Measurements from ENCODE around the gene SLC50A1. TPM values are rescaled to one million over a fixed set of nuclear protein-coding genes. Genes with fewer than 3 reads are reported as not detected.

The SLC50A1 gene
- polyA plus RNA-seq, 1 experiment: 31.4 TPM

- DNase-seq (ENCODE audit: low read depth, low spot score): no peak
- TF ChIP-seq, protein P1, sequence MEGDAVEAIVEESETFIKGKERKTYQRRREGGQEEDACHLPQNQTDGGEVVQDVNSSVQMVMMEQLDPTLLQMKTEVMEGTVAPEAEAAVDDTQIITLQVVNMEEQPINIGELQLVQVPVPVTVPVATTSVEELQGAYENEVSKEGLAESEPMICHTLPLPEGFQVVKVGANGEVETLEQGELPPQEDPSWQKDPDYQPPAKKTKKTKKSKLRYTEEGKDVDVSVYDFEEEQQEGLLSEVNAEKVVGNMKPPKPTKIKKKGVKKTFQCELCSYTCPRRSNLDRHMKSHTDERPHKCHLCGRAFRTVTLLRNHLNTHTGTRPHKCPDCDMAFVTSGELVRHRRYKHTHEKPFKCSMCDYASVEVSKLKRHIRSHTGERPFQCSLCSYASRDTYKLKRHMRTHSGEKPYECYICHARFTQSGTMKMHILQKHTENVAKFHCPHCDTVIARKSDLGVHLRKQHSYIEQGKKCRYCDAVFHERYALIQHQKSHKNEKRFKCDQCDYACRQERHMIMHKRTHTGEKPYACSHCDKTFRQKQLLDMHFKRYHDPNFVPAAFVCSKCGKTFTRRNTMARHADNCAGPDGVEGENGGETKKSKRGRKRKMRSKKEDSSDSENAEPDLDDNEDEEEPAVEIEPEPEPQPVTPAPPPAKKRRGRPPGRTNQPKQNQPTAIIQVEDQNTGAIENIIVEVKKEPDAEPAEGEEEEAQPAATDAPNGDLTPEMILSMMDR (IDR thresholded peaks at IDR 0.05; ENCODE audit: low read depth, low read length): no peak
- Histone ChIP-seq H3K27ac (ENCODE audit: low read depth, low read length) (no peak overlapping the region), H3K27me3 (ENCODE audit: control insufficient read depth, insufficient read depth, low read length) (no peaks in the 10 kb centered on the region), H3K9me3 (ENCODE audit: control insufficient read depth, insufficient read depth, low read length) (no peaks in the 10 kb centered on the region; the same call in 1 of the 2 replicates), H3K4me3 (ENCODE audit: low read depth, low read length) (no peak overlapping the region)
- CTCF ChIA-PET: interaction anchor here (0.6 to 2.5 kb wide), 3 partner anchors 13 to 20 kb away, joined by 3 to 16 read pairs (median 11); partner anchors contain the start of gene KRTCAP2
- POLR2A ChIA-PET: no interaction called here
These were observed 50.6 kb downstream of the SLC50A1 start for GRCh38 chr1:155186067-155186793.

- TF ChIP-seq, protein P1 (IDR thresholded peaks at IDR 0.05; ENCODE audit: low read depth, low read length): no peak
- CTCF ChIA-PET: interaction anchor here (1.8 kb wide), 1 partner anchor 14 kb away, joined by 11 read pairs; the partner anchor contains the start of gene KRTCAP2
- Histone ChIP-seq H3K27me3 (ENCODE audit: control insufficient read depth, insufficient read depth, low read length) (no peaks in the 10 kb centered on the region), H3K27ac (ENCODE audit: low read depth, low read length) (no peak overlapping the region), H3K4me3 (ENCODE audit: low read depth, low read length) (no peak overlapping the region), H3K9me3 (ENCODE audit: control insufficient read depth, insufficient read depth, low read length) (no peaks in the 10 kb centered on the region)
- DNase-seq (ENCODE audit: low read depth, low spot score): no peak
- POLR2A ChIA-PET: no interaction called here
These were observed 51.3 kb downstream of the SLC50A1 start for GRCh38 chr1:155186794-155187455.

DNA sequence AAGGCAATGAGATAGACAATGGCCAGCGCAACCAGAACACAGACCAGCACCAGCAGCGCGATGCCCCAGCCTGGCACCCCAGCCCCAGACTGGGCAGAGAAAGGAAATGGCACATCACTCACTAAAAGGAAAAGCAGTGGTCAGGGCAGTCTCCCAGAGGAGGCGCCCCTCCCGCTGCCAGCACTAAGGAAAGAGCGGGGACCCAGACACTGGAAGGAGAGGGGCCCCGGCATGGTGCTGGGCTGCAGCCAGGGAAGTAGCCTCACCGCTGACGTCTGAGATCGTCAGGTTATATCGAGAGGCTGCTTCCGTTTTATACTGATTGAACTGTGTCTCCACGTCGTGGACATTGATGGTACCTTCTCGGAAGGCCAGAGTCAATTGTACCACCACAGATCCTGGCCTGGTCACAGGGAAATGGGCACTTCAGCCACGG, 51.8 kb downstream of the SLC50A1 start:
- POLR2A ChIA-PET: no interaction called here
- H3K27ac ChIP-seq (ENCODE audit: low read depth, low read length): no peak overlapping the region
- no peak for DNase-seq (ENCODE audit: low read depth, low spot score)
- CTCF ChIA-PET: interaction anchor here (1.8 kb wide), 1 partner anchor 15 kb away, joined by 11 read pairs; the partner anchor contains the start of gene KRTCAP2
- TF ChIP-seq, protein P1 (IDR thresholded peaks at IDR 0.05; ENCODE audit: low read depth, low read length): no peak
- no peaks in the 10 kb centered on the region for H3K27me3 ChIP-seq (ENCODE audit: control insufficient read depth, insufficient read depth, low read length)
- no peak overlapping the region for H3K4me3 ChIP-seq (ENCODE audit: low read depth, low read length)
- no peaks in the 10 kb centered on the region for H3K9me3 ChIP-seq (ENCODE audit: control insufficient read depth, insufficient read depth, low read length)

GRCh38 chr1:155188268-155188667, 52.6 kb downstream of the SLC50A1 start:
- POLR2A ChIA-PET: no interaction called here
- no peak for DNase-seq (ENCODE audit: low read depth, low spot score)

More at GRCh38 chr1:155188268-155188667, 52.6 kb downstream of the SLC50A1 start:
- Histone ChIP-seq H3K4me3 (ENCODE audit: low read depth, low read length) (no peak overlapping the region), H3K27me3 (ENCODE audit: control insufficient read depth, insufficient read depth, low read length) (no peaks in the 10 kb centered on the region), H3K9me3 (ENCODE audit: control insufficient read depth, insufficient read depth, low read length) (no peaks in the 10 kb centered on the region), H3K27ac (ENCODE audit: low read depth, low read length) (no peak overlapping the region)
- TF ChIP-seq, protein P1 (IDR thresholded peaks at IDR 0.05; ENCODE audit: low read depth, low read length): no peak
- CTCF ChIA-PET: interaction anchor here (1.8 kb wide), 1 partner anchor 15 kb away, joined by 11 read pairs; the partner anchor contains the start of gene KRTCAP2

Small RNA genes lying within 50 kb of the gene (small RNA-seq; reads per million reads assigned to genes)
- gene HMGN2P18 (ENCODE audit: insufficient read length, low read depth): not detected
- gene RF00019 (ENCODE audit: insufficient read length, low read depth): not detected

Other genes starting within 250 kb of the SLC50A1 start
- gene PMVK, start 199.1 kb upstream of the SLC50A1 start, polyA plus RNA-seq (2011; rRNA removed): 21.0 and 24.7 TPM in 2 replicates
- gene PBXIP1, start 179.8 kb upstream of the SLC50A1 start, polyA plus RNA-seq (2011; rRNA removed): 72.2 and 87.1 TPM in 2 replicates
- 18.1 and 19.3 TPM in 2 replicates for gene PYGO2, start 174.1 kb upstream of the SLC50A1 start, polyA plus RNA-seq (2011; rRNA removed)
- 371 and 409 TPM in 2 replicates for gene SHC1, start 165.1 kb upstream of the SLC50A1 start, polyA plus RNA-seq (2011; rRNA removed)
- gene CKS1B, start 161.2 kb upstream of the SLC50A1 start, polyA plus RNA-seq (2011; rRNA removed): 66.4 and 81.3 TPM in 2 replicates
- 21.1 and 30.2 TPM in 2 replicates for gene FLAD1, start 152.5 kb upstream of the SLC50A1 start, polyA plus RNA-seq (2011; rRNA removed)
- 0.21 TPM in 1 of 2 replicates, not detected in the other for gene LENEP, start 142.3 kb upstream of the SLC50A1 start, polyA plus RNA-seq (2011; rRNA removed)
- gene ZBTB7B, start 133.1 kb upstream of the SLC50A1 start, polyA plus RNA-seq (2011; rRNA removed): 8.7 and 12.7 TPM in 2 replicates
- gene DCST2, start 102.1 kb upstream of the SLC50A1 start, polyA plus RNA-seq (2011; rRNA removed): 0.07 and 0.19 TPM in 2 replicates
- not detected in 2 replicates for gene DCST1, start 102.0 kb upstream of the SLC50A1 start, polyA plus RNA-seq (2011; rRNA removed)
- 25.9 and 37.5 TPM in 2 replicates for gene ADAM15, start 84.5 kb upstream of the SLC50A1 start, polyA plus RNA-seq (2011; rRNA removed)
- gene EFNA4, start 72.1 kb upstream of the SLC50A1 start, polyA plus RNA-seq (2011; rRNA removed): 10.1 and 12.9 TPM in 2 replicates
- 0.51 and 0.56 TPM in 2 replicates for gene EFNA3, start 57.0 kb upstream of the SLC50A1 start, polyA plus RNA-seq (2011; rRNA removed)
- gene EFNA1, start 8.0 kb upstream of the SLC50A1 start, polyA plus RNA-seq (2011; rRNA removed): 1.1 and 1.4 TPM in 2 replicates
- 16.8 and 35.6 TPM in 2 replicates for gene DPM3, start 4.7 kb downstream of the SLC50A1 start, polyA plus RNA-seq (2011; rRNA removed)
- gene KRTCAP2, start 37.5 kb downstream of the SLC50A1 start, polyA plus RNA-seq (2011; rRNA removed): 102 and 131 TPM in 2 replicates
- gene TRIM46, start 38.0 kb downstream of the SLC50A1 start, polyA plus RNA-seq (2011; rRNA removed): 2.9 and 3.8 TPM in 2 replicates
- 32.5 and 34.6 TPM in 2 replicates for gene THBS3, start 72.0 kb downstream of the SLC50A1 start, polyA plus RNA-seq (2011; rRNA removed)
- gene MTX1, start 72.8 kb downstream of the SLC50A1 start, polyA plus RNA-seq (2011; rRNA removed): 44.6 and 62.3 TPM in 2 replicates
- 10.2 and 12.3 TPM in 2 replicates for gene ENTREP3, start 119.6 kb downstream of the SLC50A1 start, polyA plus RNA-seq (2011; rRNA removed)
- gene SCAMP3, start 126.5 kb downstream of the SLC50A1 start, polyA plus RNA-seq (2011; rRNA removed): 104 and 115 TPM in 2 replicates
- gene CLK2, start 137.7 kb downstream of the SLC50A1 start, polyA plus RNA-seq (2011; rRNA removed): 40.5 and 42.6 TPM in 2 replicates
- 1.5 and 1.7 TPM in 2 replicates for gene HCN3, start 141.6 kb downstream of the SLC50A1 start, polyA plus RNA-seq (2011; rRNA removed)
- not detected in 2 replicates for gene PKLR, start 165.6 kb downstream of the SLC50A1 start, polyA plus RNA-seq (2011; rRNA removed)
- 140 and 146 TPM in 2 replicates for gene FDPS, start 173.0 kb downstream of the SLC50A1 start, polyA plus RNA-seq (2011; rRNA removed)
- gene RUSC1, start 185.0 kb downstream of the SLC50A1 start, polyA plus RNA-seq (2011; rRNA removed): 20.9 and 22.4 TPM in 2 replicates

Measured in AG04450 (cell line).